Measurements from ENCODE around the gene C2orf76. TPM values are rescaled to one million over a fixed set of nuclear protein-coding genes. Genes with fewer than 3 reads are reported as not detected.

C2orf76 gene
- total and polyA plus RNA-seq, 2 experiments from 2014 or later, result 3.0 to 26.2 TPM

- no peaks in the 10 kb centered on the region for H3K4me1 ChIP-seq (ENCODE audit: insufficient read depth)
- in situ Hi-C loops (cut with MboI), result no loop called here
- no peak overlapping the region for H3K4me2 ChIP-seq (ENCODE audit: unreplicated experiment)
- H4K20me1 ChIP-seq (ENCODE audit: insufficient read depth), result no peaks in the 10 kb centered on the region
- no peaks in the 10 kb centered on the region for H3K36me3 ChIP-seq (ENCODE audit: low read depth)
- no peak overlapping the region for H2AFZ ChIP-seq
- no peaks in the 10 kb centered on the region for H3K9me2 ChIP-seq (ENCODE audit: insufficient read depth)
- H3F3A ChIP-seq (ENCODE audit: insufficient read depth), result no peaks in the 10 kb centered on the region
- H3K27me3 ChIP-seq (replicated peaks; ENCODE audit: insufficient read depth), result no peaks in the 10 kb centered on the region
- H3K9ac ChIP-seq, result no peak overlapping the region
- DNase-seq, result no peak
- no peak overlapping the region for H3K27ac ChIP-seq
- H3K9me3 ChIP-seq (ENCODE audit: low read depth), result no peaks in the 10 kb centered on the region
- no peak overlapping the region for H3K4me3 ChIP-seq
- H3K79me2 ChIP-seq (ENCODE audit: insufficient read depth), result no peaks in the 10 kb centered on the region
- TF ChIP-seq EZH2phosphoT487 (IDR thresholded peaks at IDR 0.05; ENCODE audit: insufficient read depth, low read depth) (no peak), EZH2 (IDR thresholded peaks at IDR 0.05; ENCODE audit: insufficient read depth, poor library complexity, severe bottlenecking) (no peak)
Observed at GRCh38 chr2:119352357-119352756, 14.3 kb downstream of the C2orf76 start.

GRCh38 chr2:119350311-119350998 is 16.2 kb downstream of the C2orf76 start:
- in situ Hi-C loops (cut with MboI), result no loop called here
- Histone ChIP-seq H4K20me1 (ENCODE audit: insufficient read depth) (no peaks in the 10 kb centered on the region), H3K9me2 (ENCODE audit: insufficient read depth) (no peaks in the 10 kb centered on the region), H3K27ac (no peak overlapping the region), H3K4me3 (no peak overlapping the region), H3K4me2 (ENCODE audit: unreplicated experiment) (no peak overlapping the region), H3K79me2 (ENCODE audit: insufficient read depth) (no peaks in the 10 kb centered on the region), H2AFZ (no peak overlapping the region), H3F3A (ENCODE audit: insufficient read depth) (no peaks in the 10 kb centered on the region), H3K9ac (no peak overlapping the region), H3K27me3 (replicated peaks; ENCODE audit: insufficient read depth) (no peaks in the 10 kb centered on the region), H3K36me3 (ENCODE audit: low read depth) (no peaks in the 10 kb centered on the region), H3K4me1 (ENCODE audit: insufficient read depth) (no peaks in the 10 kb centered on the region), H3K9me3 (ENCODE audit: low read depth) (no peaks in the 10 kb centered on the region)
- TF ChIP-seq EZH2phosphoT487 (IDR thresholded peaks at IDR 0.05; ENCODE audit: insufficient read depth, low read depth) (no peak), EZH2 (IDR thresholded peaks at IDR 0.05; ENCODE audit: insufficient read depth, poor library complexity, severe bottlenecking) (no peak)
- WGBS, 2 experiments (ENCODE audit: low coverage in 1 of 2, low lambda C conversion rate in 2 of 2, missing lambda C conversion rate in 2 of 2), result 75 to 77% methylated on average over 4 of the region's 4 CpGs
- no peak for DNase-seq

GRCh38 chr2:119349289-119349688 is 17.3 kb downstream of the C2orf76 start:
- no peaks in the 10 kb centered on the region for H3K36me3 ChIP-seq (ENCODE audit: low read depth)
- no peaks in the 10 kb centered on the region for H3F3A ChIP-seq (ENCODE audit: insufficient read depth)
- no peak overlapping the region for H3K4me3 ChIP-seq
- H3K79me2 ChIP-seq (ENCODE audit: insufficient read depth), result no peaks in the 10 kb centered on the region
- no peaks in the 10 kb centered on the region for H4K20me1 ChIP-seq (ENCODE audit: insufficient read depth)
- no peaks in the 10 kb centered on the region for H3K9me2 ChIP-seq (ENCODE audit: insufficient read depth)
- WGBS, 2 experiments (ENCODE audit: low coverage in 1 of 2, low lambda C conversion rate in 2 of 2, missing lambda C conversion rate in 2 of 2), result 88 to 90% methylated on average over 6 of the region's 6 CpGs
- no peaks in the 10 kb centered on the region for H3K27me3 ChIP-seq (replicated peaks; ENCODE audit: insufficient read depth)
- H2AFZ ChIP-seq, result no peak overlapping the region
- in situ Hi-C loops (cut with MboI), result no loop called here
- no peaks in the 10 kb centered on the region for H3K9me3 ChIP-seq (ENCODE audit: low read depth)
- DNase-seq, result no peak
- H3K4me1 ChIP-seq (ENCODE audit: insufficient read depth), result no peaks in the 10 kb centered on the region
- H3K27ac ChIP-seq, result no peak overlapping the region
- no peak overlapping the region for H3K4me2 ChIP-seq (ENCODE audit: unreplicated experiment)
- TF ChIP-seq EZH2 (IDR thresholded peaks at IDR 0.05; ENCODE audit: insufficient read depth, poor library complexity, severe bottlenecking), result no peak
- no peak for TF ChIP-seq EZH2phosphoT487 (IDR thresholded peaks at IDR 0.05; ENCODE audit: insufficient read depth, low read depth)
- H3K9ac ChIP-seq, result no peak overlapping the region

GRCh38 chr2:119341684-119342083 is 24.9 kb downstream of the C2orf76 start:
- H3F3A ChIP-seq (ENCODE audit: insufficient read depth), result no peaks in the 10 kb centered on the region
- H3K79me2 ChIP-seq (ENCODE audit: insufficient read depth), result no peaks in the 10 kb centered on the region
- no peak overlapping the region for H3K4me3 ChIP-seq
- H3K36me3 ChIP-seq (ENCODE audit: low read depth), result no peaks in the 10 kb centered on the region
- DNase-seq, result no peak
- no peak overlapping the region for H3K27ac ChIP-seq
- H3K9me2 ChIP-seq (ENCODE audit: insufficient read depth), result no peaks in the 10 kb centered on the region
- H2AFZ ChIP-seq, result no peak overlapping the region
- in situ Hi-C loops (cut with MboI), result no loop called here
- H3K4me1 ChIP-seq (ENCODE audit: insufficient read depth), result no peaks in the 10 kb centered on the region
- H3K27me3 ChIP-seq (replicated peaks; ENCODE audit: insufficient read depth), result no peaks in the 10 kb centered on the region
- no peak overlapping the region for H3K9ac ChIP-seq
- 88 to 89% methylated on average over 2 of the region's 2 CpGs for WGBS, 2 experiments (ENCODE audit: low coverage in 1 of 2, low lambda C conversion rate in 2 of 2, missing lambda C conversion rate in 2 of 2)
- H3K4me2 ChIP-seq (ENCODE audit: unreplicated experiment), result no peak overlapping the region
- H4K20me1 ChIP-seq (ENCODE audit: insufficient read depth), result no peaks in the 10 kb centered on the region
- no peaks in the 10 kb centered on the region for H3K9me3 ChIP-seq (ENCODE audit: low read depth)
- TF ChIP-seq EZH2phosphoT487 (IDR thresholded peaks at IDR 0.05; ENCODE audit: insufficient read depth, low read depth) (no peak), EZH2 (IDR thresholded peaks at IDR 0.05; ENCODE audit: insufficient read depth, poor library complexity, severe bottlenecking) (no peak)

GRCh38 chr2:119339562-119339923 is 27.1 kb downstream of the C2orf76 start:
- H4K20me1 ChIP-seq (ENCODE audit: insufficient read depth), result no peaks in the 10 kb centered on the region
- H3K4me1 ChIP-seq (ENCODE audit: insufficient read depth), result no peaks in the 10 kb centered on the region
- H3K36me3 ChIP-seq (ENCODE audit: low read depth), result no peaks in the 10 kb centered on the region
- no peaks in the 10 kb centered on the region for H3K9me3 ChIP-seq (ENCODE audit: low read depth)
- no peak overlapping the region for H3K27ac ChIP-seq
- no peak overlapping the region for H3K9ac ChIP-seq
- no peaks in the 10 kb centered on the region for H3K9me2 ChIP-seq (ENCODE audit: insufficient read depth)
- 96 to 97% methylated on average over 7 of the region's 7 CpGs for WGBS, 2 experiments (ENCODE audit: low coverage in 1 of 2, low lambda C conversion rate in 2 of 2, missing lambda C conversion rate in 2 of 2)
- TF ChIP-seq EZH2 (IDR thresholded peaks at IDR 0.05; ENCODE audit: insufficient read depth, poor library complexity, severe bottlenecking), result no peak
- no peak for TF ChIP-seq EZH2phosphoT487 (IDR thresholded peaks at IDR 0.05; ENCODE audit: insufficient read depth, low read depth)
- H3F3A ChIP-seq (ENCODE audit: insufficient read depth), result no peaks in the 10 kb centered on the region
- H3K4me2 ChIP-seq (ENCODE audit: unreplicated experiment), result no peak overlapping the region
- no peak overlapping the region for H3K4me3 ChIP-seq
- in situ Hi-C loops (cut with MboI), result no loop called here
- no peak overlapping the region for H2AFZ ChIP-seq
- no peaks in the 10 kb centered on the region for H3K27me3 ChIP-seq (replicated peaks; ENCODE audit: insufficient read depth)
- H3K79me2 ChIP-seq (ENCODE audit: insufficient read depth), result no peaks in the 10 kb centered on the region
- no peak for DNase-seq
